Keratinocyte (primary cell): ENCODE results near the gene PARP11. TPM values are rescaled to one million over a fixed set of nuclear protein-coding genes. Genes with fewer than 3 reads are reported as not detected.
A peak's percentile ranks its signal among the peaks of the same experiment; 100 is the strongest.

Source experiments
- DNase-seq: peaks from one replicate; pipeline ENCODE4 v3.0.0-alpha.2; 2011; ENCODE audit warnings: low read depth, missing footprints, low spot score
- FAIRE-seq: peaks from 2 replicates; lab custom pipeline; 2011; peaks lifted over from hg19 to GRCh38; lab: Jason Lieb, UNC
- H2AFZ ChIP-seq: 2 replicates; pipeline ENCODE4 v1.6.0; 2012; ENCODE audit warnings: low read length, control low read depth, inconsistent platforms; ENCODE audit not compliant: control insufficient read depth
- H3K27ac ChIP-seq: 2 replicates; pipeline ENCODE4 v1.5.1; 2011; ENCODE audit warnings: low read length; ENCODE audit not compliant: control insufficient read depth, insufficient read depth
- H3K27me3 ChIP-seq: 3 replicates; pipeline ENCODE4 v1.6.0; 2011; ENCODE audit warnings: low read length; ENCODE audit not compliant: control insufficient read depth, insufficient read depth; ENCODE audit errors: extremely low read depth
- H3K36me3 ChIP-seq, 2 experiments: 2 replicates in 1 of 2; 3 replicates in 1 of 2; pipeline ENCODE4 v1.5.1; 2011; ENCODE audit warnings: low read length in 2 of 2, mild to moderate bottlenecking in 1 of 2; ENCODE audit not compliant: control insufficient read depth in 2 of 2, insufficient read depth in 2 of 2; ENCODE audit errors: extremely low read depth in 1 of 2
- H3K4me1 ChIP-seq: 3 replicates; pipeline ENCODE4 v1.5.1; 2011; ENCODE audit warnings: low read length; ENCODE audit not compliant: control insufficient read depth, insufficient read depth; ENCODE audit errors: extremely low read depth
- H3K4me2 ChIP-seq: 3 replicates; pipeline ENCODE4 v1.6.0; 2011; ENCODE audit warnings: low read depth, low read length; ENCODE audit not compliant: control insufficient read depth, insufficient read depth; ENCODE audit errors: extremely low read depth
- H3K4me3 ChIP-seq, 3 experiments: fragments of 200-600 bp in 1 of 3; sonication (generic) in 1 of 3; 2 replicates in 2 of 3; 3 replicates in 1 of 3; pipeline ENCODE4 v1.5.1; 2011 to 2016; ENCODE audit warnings: low read length in 3 of 3, mild to moderate bottlenecking in 3 of 3, control low read depth in 2 of 3, inconsistent platforms in 1 of 3, low read depth in 1 of 3, mixed read lengths in 1 of 3, mixed run types in 1 of 3, moderate library complexity in 1 of 3; ENCODE audit not compliant: control insufficient read depth in 2 of 3, insufficient read depth in 2 of 3; ENCODE audit errors: extremely low read depth in 1 of 3
- H3K79me2 ChIP-seq: 2 replicates; pipeline ENCODE4 v1.6.0; 2012; ENCODE audit warnings: low read length; ENCODE audit not compliant: control insufficient read depth, insufficient read depth
- H3K9ac ChIP-seq: 3 replicates; pipeline ENCODE4 v1.6.0; 2011; ENCODE audit warnings: low read length; ENCODE audit not compliant: control insufficient read depth, insufficient read depth; ENCODE audit errors: extremely low read depth
- H3K9me1 ChIP-seq: 3 replicates; pipeline ENCODE4 v1.6.0; 2011; ENCODE audit warnings: low read length; ENCODE audit not compliant: control insufficient read depth, insufficient read depth; ENCODE audit errors: extremely low read depth
- H3K9me3 ChIP-seq: 2 replicates; pipeline ENCODE4 v1.5.1; 2012; ENCODE audit warnings: low read depth, low read length; ENCODE audit not compliant: control insufficient read depth
- H4K20me1 ChIP-seq: 3 replicates; pipeline ENCODE4 v1.6.0; 2011; ENCODE audit warnings: low read length; ENCODE audit not compliant: control insufficient read depth, insufficient read depth; ENCODE audit errors: extremely low read depth
- CTCF ChIP-seq, 3 experiments: IDR thresholded peaks in 1 of 3; conservative IDR thresholded peaks in 1 of 3; optimal IDR thresholded peaks in 1 of 3; 2 replicates in 2 of 3; 3 replicates in 1 of 3; pipeline versions ENCODE3 to v1.5.1; 2011; ENCODE audit warnings: low read length in 3 of 3, mild to moderate bottlenecking in 3 of 3, moderate library complexity in 2 of 3, control low read depth in 1 of 3, inconsistent platforms in 1 of 3; ENCODE audit not compliant: insufficient read depth in 2 of 3; ENCODE audit errors: extremely low read depth in 1 of 3
- EZH2 ChIP-seq: IDR thresholded peaks from one replicate; pipeline ENCODE4 v1.6.1; 2012; ENCODE audit warnings: inconsistent platforms, mild to moderate bottlenecking, low read length, moderate library complexity
- dilution Hi-C: fragments of 300-500 bp; cut with MboI; formaldehyde crosslinking; loops from one replicate; pipeline ENCODE4 v1.7.0; 2020; ENCODE audit warnings: low sequenced_read_pairs; ENCODE audit not compliant: extremely low pct_ligation_motif_present
- polyA plus RNA-seq, 5 experiments: library from polyadenylated mRNA; depleted of rRNA in 3 of 5; stranded (reverse) in 3 of 5; stranded (forward) in 1 of 5; unstranded in 1 of 5; fragments of >200 nt; gene quantifications; 1 replicate in 1 of 5; 2 replicates in 3 of 5; 3 replicates in 1 of 5; pipeline versions ENCODE4 v1.2.1 to v1.2.3, GENCODE V29; 2011 to 2012; ENCODE audit warnings: missing spikeins in 2 of 5, low read depth in 1 of 5, low replicate concordance in 1 of 5

Gene PARP11
- polyA plus RNA-seq, 1 donor (not counting 4 experiments of a cell fraction or from before 2014, with no cell fraction given), result 5.4 TPM

DNA sequence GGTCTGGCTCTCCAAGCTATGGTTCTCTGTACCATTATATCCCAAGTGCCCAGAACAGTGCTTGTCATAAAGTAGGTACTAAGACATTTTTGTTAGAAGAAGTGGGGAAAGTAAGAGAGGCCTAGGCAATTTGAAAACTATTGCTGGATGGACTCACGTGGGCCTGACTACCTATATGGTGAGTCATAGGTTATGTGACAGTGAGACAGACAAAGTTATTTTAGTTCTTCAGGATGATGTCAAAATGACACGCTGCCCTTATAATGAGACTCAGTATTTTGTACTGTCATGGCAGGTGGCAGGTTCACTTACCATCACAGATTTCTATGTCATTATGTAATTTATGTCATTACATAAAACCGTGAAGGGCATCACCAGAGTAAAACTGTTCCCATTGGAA is 53.1 kb downstream of the PARP11 start:
- no peak overlapping the region for H2AFZ ChIP-seq
- no peaks in the 10 kb centered on the region for H3K4me1 ChIP-seq
- H3K79me2 ChIP-seq, result no peaks in the 10 kb centered on the region
- dilution Hi-C loops, result no loop called here
- H3K4me2 ChIP-seq, result no peak overlapping the region
- no peaks in the 10 kb centered on the region for H3K9me1 ChIP-seq
- no peaks in the 10 kb centered on the region for H3K36me3 ChIP-seq
- no peak for TF ChIP-seq CTCF (optimal IDR thresholded peaks at IDR 0.05 in 1 of 3, IDR thresholded peaks at IDR 0.05 in 1 of 3, conservative IDR thresholded peaks at IDR 0.05 in 1 of 3; ENCODE audit: extremely low read depth in 1 of 3, insufficient read depth in 2 of 3, low read length in 3 of 3)
- no peak for TF ChIP-seq EZH2
- FAIRE-seq, result peak; percentile 43
- no peaks in the 10 kb centered on the region for H4K20me1 ChIP-seq
- H3K4me3 ChIP-seq, result no peak overlapping the region
- no peaks in the 10 kb centered on the region for H3K27me3 ChIP-seq
- DNase-seq, result no peak
- no peaks in the 10 kb centered on the region for H3K9me3 ChIP-seq
- no peak overlapping the region for H3K27ac ChIP-seq
- H3K9ac ChIP-seq, result no peak overlapping the region

DNA sequence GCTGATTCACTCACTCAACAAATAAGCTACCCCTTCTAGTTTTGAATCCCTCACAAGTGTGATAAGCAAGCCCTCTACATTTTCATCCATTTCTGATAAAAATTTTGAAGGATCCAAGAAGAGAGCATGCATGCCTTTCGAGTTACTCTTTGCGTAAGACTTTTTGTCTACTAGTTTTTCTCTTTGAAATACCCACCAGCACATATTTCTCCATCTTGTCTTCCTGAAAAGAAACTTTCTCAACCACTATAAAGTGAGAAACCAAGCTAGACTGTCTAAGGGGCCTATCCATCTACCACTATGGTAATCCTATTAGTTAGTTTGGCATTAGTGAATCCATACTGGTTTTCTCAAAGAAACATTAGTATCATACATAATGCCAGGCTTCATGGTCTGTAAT is 56.9 kb downstream of the PARP11 start:
- TF ChIP-seq CTCF (optimal IDR thresholded peaks at IDR 0.05 in 1 of 3, IDR thresholded peaks at IDR 0.05 in 1 of 3, conservative IDR thresholded peaks at IDR 0.05 in 1 of 3; ENCODE audit: extremely low read depth in 1 of 3, insufficient read depth in 2 of 3, low read length in 3 of 3), result no peak
- TF ChIP-seq EZH2, result no peak
- no peak overlapping the region for H2AFZ ChIP-seq
- dilution Hi-C loops, result no loop called here
- no peak for DNase-seq
- H3K4me2 ChIP-seq, result no peak overlapping the region
- no peaks in the 10 kb centered on the region for H3K4me1 ChIP-seq
- no peaks in the 10 kb centered on the region for H3K9me3 ChIP-seq
- H3K27ac ChIP-seq, result no peak overlapping the region
- no peak overlapping the region for H3K9ac ChIP-seq
- no peaks in the 10 kb centered on the region for H3K27me3 ChIP-seq
- no peaks in the 10 kb centered on the region for H4K20me1 ChIP-seq
- no peaks in the 10 kb centered on the region for H3K79me2 ChIP-seq
- H3K36me3 ChIP-seq, result no peaks in the 10 kb centered on the region
- H3K9me1 ChIP-seq, result no peaks in the 10 kb centered on the region
- FAIRE-seq, result no peak
- no peak overlapping the region for H3K4me3 ChIP-seq
